Suprapubic skin (tissue), 4 donors: ENCODE measurements around the gene KRT34. TPM values are rescaled to one million over a fixed set of nuclear protein-coding genes. Genes with fewer than 3 reads are reported as not detected.

Experiments
- DNase-seq, 2 donors: peaks; one replicate each; pipeline ENCODE4 v3.0.0-alpha.2; 2019; ENCODE audit warnings: low spot score in 2 of 2
- H3K27ac ChIP-seq: fragments of 200-600 bp; sonication (generic); one replicate; pipeline ENCODE4 v1.5.1; 2019
- H3K27me3 ChIP-seq: fragments of 200-600 bp; sonication (generic); one replicate; pipeline ENCODE4 v1.5.1; 2019
- H3K36me3 ChIP-seq: fragments of 200-600 bp; sonication (generic); one replicate; pipeline ENCODE4 v1.5.1; 2019
- H3K4me1 ChIP-seq: fragments of 200-600 bp; sonication (generic); one replicate; pipeline ENCODE4 v1.5.1; 2019
- H3K4me3 ChIP-seq: fragments of 200-600 bp; sonication (generic); one replicate; pipeline ENCODE4 v1.5.1; 2019; ENCODE audit warnings: mild to moderate bottlenecking
- H3K9me3 ChIP-seq: fragments of 200-600 bp; sonication (generic); one replicate; pipeline ENCODE4 v1.5.1; 2019
- CTCF ChIP-seq, 2 donors: fragments of 200-600 bp in 1 of 2; fragments of 450-650 bp in 1 of 2; sonication (generic) in 1 of 2; IDR thresholded peaks; one replicate each; pipeline ENCODE4 v1.5.1; 2016 to 2019; ENCODE audit warnings: antibody characterized with exemption in 2 of 2, mild to moderate bottlenecking in 1 of 2, moderate library complexity in 1 of 2
- EP300 ChIP-seq: sonication (generic); formaldehyde crosslinking; IDR thresholded peaks from one replicate; pipeline ENCODE4 v1.6.1; 2017; ENCODE audit warnings: antibody characterized with exemption
- POLR2A ChIP-seq, 2 donors: fragments of 450-650 bp; IDR thresholded peaks; one replicate each; pipeline ENCODE4 v1.6.1; 2017; ENCODE audit warnings: antibody characterized with exemption in 2 of 2, mild to moderate bottlenecking in 2 of 2, moderate library complexity in 2 of 2
- POLR2AphosphoS5 ChIP-seq, 3 donors: sonication (generic); formaldehyde crosslinking; IDR thresholded peaks; one replicate each; pipeline ENCODE4 v1.6.1; 2017; ENCODE audit warnings: antibody characterized with exemption in 3 of 3
- WGBS: methylation state at CpG from one replicate; pipeline ENCODE4 v1.1.5; 2018; 5-methylcytosine and 5-hydroxymethylcytosine counted together
- total RNA-seq, 4 donors: library from RNA; depleted of rRNA; stranded (reverse); fragments of >200 nt; gene quantifications; one replicate each; pipeline ENCODE4 v1.1.0, GENCODE V29; 2016

Gene KRT34
- total RNA-seq, 4 donors from 2014 or later = 0.56 to 117 (median 22.2) TPM

- H3K36me3 ChIP-seq = no peaks in the 10 kb centered on the region
- H3K4me1 ChIP-seq = no peaks in the 10 kb centered on the region
- no peak for DNase-seq
- H3K27me3 ChIP-seq = peaks cover 4% of the 10 kb centered on the region
- H3K4me3 ChIP-seq = no peak overlapping the region
- H3K27ac ChIP-seq = no peak overlapping the region
- H3K9me3 ChIP-seq = no peaks in the 10 kb centered on the region
- TF ChIP-seq EP300 = no peak
- no peak for TF ChIP-seq POLR2A (IDR thresholded peaks at IDR 0.05)
- no peak for TF ChIP-seq CTCF (IDR thresholded peaks at IDR 0.05)
- no peak for TF ChIP-seq POLR2AphosphoS5 (IDR thresholded peaks at IDR 0.05)
Measured at GRCh38 chr17:41366070-41366469, 16.0 kb downstream of the KRT34 start.

GRCh38 chr17:41363881-41364280 is 18.2 kb downstream of the KRT34 start:
- no peak overlapping the region for H3K27ac ChIP-seq
- WGBS = 79% methylated on average over 2 of the region's 2 CpGs
- H3K9me3 ChIP-seq = no peaks in the 10 kb centered on the region
- no peaks in the 10 kb centered on the region for H3K36me3 ChIP-seq
- H3K27me3 ChIP-seq = no peaks in the 10 kb centered on the region
- H3K4me3 ChIP-seq = no peak overlapping the region
- DNase-seq = no peak
- no peaks in the 10 kb centered on the region for H3K4me1 ChIP-seq
- no peak for TF ChIP-seq POLR2A (IDR thresholded peaks at IDR 0.05)

- TF ChIP-seq POLR2A (IDR thresholded peaks at IDR 0.05) (no peak), CTCF (IDR thresholded peaks at IDR 0.05) (no peak), POLR2AphosphoS5 (IDR thresholded peaks at IDR 0.05) (no peak), EP300 (no peak)
- no peaks in the 10 kb centered on the region for H3K9me3 ChIP-seq
- DNase-seq = no peak
- no peaks in the 10 kb centered on the region for H3K27me3 ChIP-seq
- WGBS = 75% methylated on average over 5 of the region's 5 CpGs
- H3K36me3 ChIP-seq = no peaks in the 10 kb centered on the region
- no peak overlapping the region for H3K27ac ChIP-seq
- H3K4me1 ChIP-seq = no peaks in the 10 kb centered on the region
- H3K4me3 ChIP-seq = no peak overlapping the region
Measured at GRCh38 chr17:41360296-41360995, 21.7 kb downstream of the KRT34 start.

- 81% methylated on average over 4 of the region's 4 CpGs for WGBS
- Histone ChIP-seq H3K9me3 (no peaks in the 10 kb centered on the region), H3K36me3 (no peaks in the 10 kb centered on the region), H3K4me1 (no peaks in the 10 kb centered on the region), H3K27me3 (peaks cover 3% of the 10 kb centered on the region), H3K27ac (no peak overlapping the region), H3K4me3 (no peak overlapping the region)
- no peak for TF ChIP-seq POLR2AphosphoS5 (IDR thresholded peaks at IDR 0.05)
- TF ChIP-seq POLR2A (IDR thresholded peaks at IDR 0.05) = no peak
- TF ChIP-seq CTCF (IDR thresholded peaks at IDR 0.05) = no peak
- TF ChIP-seq EP300 = no peak
- no peak for DNase-seq
Measured at GRCh38 chr17:41354536-41354935, 27.6 kb downstream of the KRT34 start.

GRCh38 chr17:41352597-41353366 is 29.3 kb downstream of the KRT34 start:
- peaks cover 11% of the 10 kb centered on the region for H3K4me1 ChIP-seq
- 69% methylated on average over 7 of the region's 7 CpGs for WGBS
- H3K9me3 ChIP-seq = no peaks in the 10 kb centered on the region
- no peak overlapping the region for H3K27ac ChIP-seq
- DNase-seq = no peak
- TF ChIP-seq POLR2AphosphoS5 (IDR thresholded peaks at IDR 0.05) = no peak
- TF ChIP-seq CTCF (IDR thresholded peaks at IDR 0.05) = no peak
- TF ChIP-seq EP300 = no peak
- no peak for TF ChIP-seq POLR2A (IDR thresholded peaks at IDR 0.05)
- H3K27me3 ChIP-seq = peaks cover 3% of the 10 kb centered on the region
- no peaks in the 10 kb centered on the region for H3K36me3 ChIP-seq
- H3K4me3 ChIP-seq = no peak overlapping the region
